GM21717 (cell line): ENCODE measurements around the gene PABPN1L.

ENCODE experiments used
- ATAC-seq: cut with Tn5 transposase; IDR thresholded peaks from one replicate; pipeline ENCODE4 v1.9.1; 2021; ENCODE audit warnings: mild to moderate bottlenecking, moderate library complexity; ENCODE audit not compliant: unreplicated experiment

Gene PABPN1L

DNA sequence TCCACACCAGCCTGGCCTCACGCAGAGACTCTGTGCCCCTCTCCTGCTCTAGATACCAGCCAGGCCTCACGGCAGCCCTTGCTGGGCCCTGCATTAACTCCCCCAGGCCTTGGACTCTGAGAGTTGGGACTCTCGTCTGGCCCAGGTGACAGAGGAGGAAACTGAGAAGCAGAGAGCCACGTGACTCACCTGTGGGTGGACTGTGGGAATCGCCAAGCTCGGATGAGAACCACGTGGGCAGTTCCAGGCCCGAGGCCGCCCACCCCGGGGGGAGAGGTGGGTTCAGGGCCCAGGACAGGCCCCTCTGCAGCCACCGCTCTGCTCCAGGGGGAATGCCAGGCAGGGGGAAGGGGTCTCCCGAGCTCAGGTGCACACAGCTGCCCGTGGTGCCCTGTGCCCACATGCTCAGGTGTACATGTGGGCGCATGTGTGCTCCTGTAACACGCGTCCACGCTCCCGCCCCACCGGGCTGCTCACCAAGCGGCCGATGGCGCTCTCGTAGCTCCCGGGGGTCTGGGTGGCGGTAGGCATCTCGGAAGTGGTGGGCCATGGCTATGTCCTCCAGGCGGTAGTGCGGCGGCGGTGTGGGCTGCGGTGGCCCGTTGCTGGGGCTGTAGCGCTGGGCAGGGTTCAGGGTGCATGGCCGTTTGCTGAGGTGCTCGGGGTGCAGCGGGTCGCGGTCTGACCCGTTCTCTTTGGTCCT, 18.3 kb upstream of the PABPN1L start:
- no peak for ATAC-seq

GRCh38 chr16:88883946-88884345, 17.5 kb upstream of the PABPN1L start:
- ATAC-seq = no peak

- ATAC-seq = no peak
Measured at GRCh38 chr16:88883117-88883895, 16.8 kb upstream of the PABPN1L start.

GRCh38 chr16:88882358-88883030, 16.0 kb upstream of the PABPN1L start:
- no peak for ATAC-seq

DNA sequence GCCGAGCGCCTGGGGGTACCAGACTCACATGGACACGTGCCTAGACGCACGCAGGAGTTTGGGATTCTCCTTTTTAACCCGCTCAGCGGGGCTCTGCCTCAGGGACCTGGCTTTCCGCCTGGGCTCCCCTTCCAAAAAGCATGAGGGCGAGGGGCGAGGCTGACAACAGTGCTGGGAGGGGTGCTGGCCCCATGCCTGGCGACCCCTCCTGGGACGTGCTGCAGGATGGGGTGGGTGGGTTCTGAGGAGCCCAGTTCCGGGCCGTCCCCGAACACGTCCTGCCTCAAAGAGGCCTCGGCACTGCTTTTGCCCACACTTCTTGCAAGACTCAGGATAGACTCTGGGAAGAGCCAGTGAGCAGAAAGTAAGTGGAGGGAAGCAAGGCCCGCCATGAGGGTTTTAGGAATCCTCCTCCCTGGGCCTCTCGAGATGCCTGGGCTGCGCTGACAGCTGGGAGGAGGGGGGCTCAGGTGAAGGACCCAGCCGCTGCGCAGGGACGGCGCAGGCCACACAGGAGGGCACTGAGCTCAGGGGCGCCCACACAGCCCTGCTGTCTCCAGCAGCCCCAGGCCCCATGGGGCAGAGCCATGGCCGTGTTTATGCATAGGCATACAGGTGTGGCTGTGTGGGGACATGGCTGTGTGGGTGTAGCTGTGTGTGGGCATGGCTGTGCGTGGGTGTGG, 15.4 kb upstream of the PABPN1L start:
- no peak for ATAC-seq

DNA sequence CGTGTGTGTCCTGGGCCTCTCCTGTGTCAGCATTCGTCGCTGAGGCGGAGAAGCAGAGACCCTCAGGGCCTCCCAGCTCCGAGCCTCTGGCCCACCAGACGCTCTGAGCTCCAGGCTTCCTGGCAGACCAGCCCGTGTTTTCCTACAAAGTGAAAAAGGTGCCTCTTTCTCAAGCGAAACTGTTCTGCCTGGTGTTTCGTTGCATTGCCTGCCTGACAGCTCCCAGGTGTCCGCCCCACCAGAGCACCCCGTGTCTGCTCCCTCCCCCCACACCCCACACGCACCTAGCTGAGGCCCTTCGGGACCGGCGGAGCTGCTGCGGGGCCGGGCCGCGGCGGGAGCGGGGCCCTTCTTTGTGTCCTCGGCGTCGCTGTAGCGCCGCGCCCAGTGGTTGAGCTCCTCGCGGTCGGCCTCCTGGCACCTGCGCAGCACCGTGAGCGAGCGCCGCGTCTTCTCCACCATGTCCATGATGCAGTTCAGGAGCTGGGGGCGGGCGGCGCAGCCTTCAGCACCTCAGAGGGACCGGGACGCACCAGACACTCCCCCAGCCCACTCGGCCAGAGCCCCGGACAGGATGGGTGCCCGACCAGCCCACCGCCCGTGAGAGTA, 14.7 kb upstream of the PABPN1L start:
- no peak for ATAC-seq

GRCh38 chr16:88880226-88881006, 14.0 kb upstream of the PABPN1L start:
- no peak for ATAC-seq

DNA sequence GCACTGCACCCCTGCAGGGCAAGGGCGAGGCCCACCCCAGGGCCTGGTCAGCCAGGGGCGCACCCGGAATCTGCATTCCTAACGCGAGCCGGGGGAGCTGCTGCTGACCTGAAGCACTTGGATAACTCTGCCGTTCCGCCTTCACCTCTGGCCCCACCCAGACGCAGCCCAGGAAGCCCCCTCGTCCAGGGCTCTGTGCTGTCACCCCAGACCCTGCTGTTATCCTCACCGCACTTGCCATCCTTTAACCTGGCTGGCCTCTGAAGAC, 13.3 kb upstream of the PABPN1L start:
- ATAC-seq = no peak

GRCh38 chr16:88878967-88879787, 12.7 kb upstream of the PABPN1L start:
- ATAC-seq = no peak

DNA sequence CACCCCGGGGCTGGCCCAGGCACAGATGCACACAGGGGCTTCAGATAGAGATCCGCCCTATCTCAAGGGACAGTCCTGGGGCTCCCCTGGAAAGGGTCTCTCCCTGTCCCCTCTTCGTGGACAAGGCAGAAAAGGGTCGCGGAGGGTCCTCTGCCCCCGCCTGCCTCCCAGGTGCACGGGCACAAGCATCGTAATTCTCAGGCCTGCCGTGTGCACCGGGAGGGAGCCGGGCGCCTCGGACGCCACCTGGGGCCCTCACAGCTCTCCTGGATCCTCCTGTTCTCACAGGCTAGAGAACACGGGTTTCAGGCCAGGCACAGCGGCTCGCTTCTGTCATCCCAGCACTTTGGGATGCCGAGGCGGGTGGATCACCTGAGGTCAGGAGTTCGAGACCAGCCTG, 11.9 kb upstream of the PABPN1L start:
- ATAC-seq = no peak

DNA sequence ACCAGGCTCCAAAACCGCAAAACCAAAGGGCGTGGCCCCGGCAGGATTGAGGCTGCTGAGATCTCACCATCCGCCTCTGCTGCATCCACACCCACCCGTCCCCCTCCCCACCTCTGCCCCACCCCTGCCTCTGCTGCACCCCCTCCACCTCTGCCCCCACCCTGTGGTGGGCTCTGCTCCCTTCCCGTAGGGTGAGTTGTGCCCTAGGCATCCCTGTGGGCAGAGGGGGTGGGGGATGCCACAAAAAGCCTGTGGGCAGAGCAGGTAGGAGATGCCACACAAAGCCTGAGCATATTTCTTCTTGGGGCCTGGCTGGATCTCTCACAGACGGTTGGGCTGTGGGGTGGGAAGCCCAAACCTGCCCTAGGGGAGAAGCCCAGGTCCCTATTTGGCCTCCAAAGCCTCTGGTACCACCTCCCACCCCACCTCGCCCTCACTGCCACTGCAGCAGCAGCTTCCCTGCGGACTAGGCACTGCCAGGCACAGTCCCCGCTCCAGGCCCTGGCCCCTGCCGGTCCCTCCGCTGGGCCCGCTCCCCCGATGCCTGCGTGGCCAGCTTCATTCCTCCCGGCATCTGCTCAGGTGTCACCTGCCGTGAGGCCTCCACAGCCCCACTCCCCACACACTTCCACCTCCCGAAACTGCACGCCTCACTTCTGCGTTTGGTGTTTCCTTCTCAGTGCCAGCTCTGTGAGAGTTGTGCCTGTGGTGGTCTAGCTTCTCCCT, 11.3 kb upstream of the PABPN1L start:
- ATAC-seq = no peak

DNA sequence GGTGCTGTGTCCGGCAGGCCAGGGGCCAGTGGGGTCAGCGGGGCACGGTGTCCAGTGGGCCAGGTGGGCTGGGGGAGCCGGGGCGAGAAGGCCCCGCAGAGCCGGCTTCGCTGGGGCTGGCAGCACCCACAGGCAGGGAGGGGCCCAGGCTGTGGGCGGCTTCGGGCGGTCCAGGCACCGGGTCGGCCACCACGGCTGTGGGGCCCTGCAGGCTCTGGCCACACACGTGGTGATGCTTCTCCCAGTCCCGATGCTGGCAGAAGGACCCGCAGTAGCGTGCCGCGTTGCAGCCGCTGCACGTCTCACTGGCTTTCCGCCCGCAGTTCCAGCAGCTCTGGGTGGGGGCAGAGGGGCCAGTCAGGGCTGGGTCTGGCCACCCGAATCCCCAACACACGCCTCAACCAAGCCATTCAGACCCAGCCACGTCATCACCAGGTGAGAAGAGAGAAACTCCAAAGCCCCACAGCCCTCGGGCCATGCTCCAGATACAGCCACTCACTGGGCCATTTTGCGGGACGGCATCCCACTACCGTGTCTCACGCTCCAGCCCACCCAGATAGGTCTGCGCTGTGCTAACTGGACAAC, 10.6 kb upstream of the PABPN1L start:
- ATAC-seq = no peak

- no peak for ATAC-seq
Measured at GRCh38 chr16:88875703-88876234, 9.3 kb upstream of the PABPN1L start.

DNA sequence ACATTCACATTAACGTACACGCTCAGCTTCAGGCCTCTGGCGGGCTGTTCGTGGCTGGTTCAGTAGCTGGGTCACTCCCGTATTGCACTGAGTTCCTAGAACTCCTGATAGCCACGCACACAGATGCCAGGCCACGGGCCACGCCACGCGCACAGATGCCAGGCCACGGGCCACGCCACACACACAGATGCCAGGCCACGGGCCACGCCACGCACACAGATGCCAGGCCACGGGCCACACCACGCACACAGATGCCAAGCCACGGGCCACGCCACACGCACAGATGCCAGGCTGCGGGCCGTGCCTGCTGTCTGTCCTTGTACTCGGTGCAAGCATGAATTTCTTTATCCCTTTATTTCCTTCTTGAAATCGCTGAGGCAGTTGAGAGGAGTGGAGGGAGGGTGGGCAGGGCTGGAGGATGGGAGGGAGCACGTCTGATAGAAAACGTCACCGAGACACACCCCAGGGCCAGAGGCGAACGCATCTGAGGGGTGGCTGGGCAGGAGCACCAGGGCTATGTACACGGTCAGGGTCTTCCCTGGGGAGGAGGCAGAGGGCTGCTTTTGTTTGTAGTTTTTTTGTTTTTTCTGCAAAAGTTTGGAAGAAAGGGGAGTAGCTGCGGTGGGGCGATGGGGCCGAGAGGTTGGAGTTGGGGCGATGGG, 8.6 kb upstream of the PABPN1L start:
- ATAC-seq = no peak

- no peak for ATAC-seq
Measured at GRCh38 chr16:88872650-88873331, 6.3 kb upstream of the PABPN1L start.

DNA sequence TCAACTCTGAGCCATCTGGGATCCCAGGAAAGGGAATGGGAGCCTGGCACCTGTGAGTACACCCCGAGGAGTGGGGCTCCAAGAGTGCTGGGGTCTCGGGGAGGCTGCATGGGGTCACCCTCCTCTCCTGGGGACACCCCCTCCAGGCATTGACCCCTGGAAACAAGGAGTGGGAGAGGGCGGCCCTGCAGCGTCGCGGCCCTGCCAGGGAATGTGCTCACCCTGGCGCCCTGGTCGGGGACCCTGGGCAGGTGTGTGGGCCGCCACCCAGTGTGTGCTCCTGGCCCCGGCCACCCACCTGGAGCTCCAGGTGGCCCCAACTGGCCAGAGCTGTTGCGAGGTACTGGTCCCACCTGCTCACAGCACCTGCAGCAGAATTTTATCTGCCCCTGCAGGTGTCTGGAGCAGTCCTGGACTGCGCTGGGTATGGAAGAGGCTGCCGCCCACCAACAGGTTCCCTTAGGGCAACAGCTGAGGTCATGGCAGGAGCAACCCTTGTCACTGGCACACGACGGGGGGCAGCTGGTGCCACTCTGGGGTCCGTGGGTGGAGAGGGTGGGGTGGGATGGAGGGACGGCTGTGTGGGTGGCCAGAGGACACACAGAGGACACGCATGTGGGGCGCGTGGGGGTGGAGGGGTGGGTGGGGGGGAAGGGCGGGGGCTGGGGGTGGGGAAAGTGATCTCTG, 5.4 kb upstream of the PABPN1L start:
- ATAC-seq = no peak

- no peak for ATAC-seq
Measured at GRCh38 chr16:88871349-88871702, 4.9 kb upstream of the PABPN1L start.
